CD14-positive monocyte (primary cell): Measurements from ENCODE around the gene SRRT. TPM values are rescaled to one million over a fixed set of nuclear protein-coding genes. Genes with fewer than 3 reads are reported as not detected.

Source experiments
- DNase-seq, 3 donors: peaks; one replicate each; pipeline ENCODE4 v3.0.0-alpha.2; 2011 to 2022
- H2AFZ ChIP-seq: 2 replicates; pipeline ENCODE4 v1.6.0; 2012; ENCODE audit warnings: mild to moderate bottlenecking, low read depth, low read length, inconsistent platforms; ENCODE audit not compliant: insufficient read depth, poor library complexity, severe bottlenecking
- H3K27ac ChIP-seq, 2 donors: 1 replicate in 1 of 2; 2 replicates in 1 of 2; pipeline ENCODE4 v1.5.1; 2012 to 2013; ENCODE audit warnings: low read length in 2 of 2, control low read depth in 1 of 2, inconsistent platforms in 1 of 2, low read depth in 1 of 2, mild to moderate bottlenecking in 1 of 2
- H3K27me3 ChIP-seq, 2 donors: one replicate each; pipeline versions ENCODE4 v1.6.0 to v1.6.1; 2011 to 2013; ENCODE audit warnings: low read length in 2 of 2; ENCODE audit not compliant: control insufficient read depth in 2 of 2, insufficient read depth in 2 of 2
- H3K36me3 ChIP-seq, 2 donors: replicated peaks in 1 of 2; 1 replicate in 1 of 2; 2 replicates in 1 of 2; pipeline versions ENCODE4 v1.5.1 to v1.6.1; 2012 to 2013; ENCODE audit warnings: low read length in 2 of 2, control low read depth in 1 of 2, inconsistent platforms in 1 of 2, mild to moderate bottlenecking in 1 of 2; ENCODE audit not compliant: insufficient read depth in 2 of 2, control insufficient read depth in 1 of 2
- H3K4me1 ChIP-seq, 2 donors: 1 replicate in 1 of 2; 2 replicates in 1 of 2; pipeline versions ENCODE4 v1.5.1 to v1.6.1; 2012 to 2013; ENCODE audit warnings: low read length in 2 of 2, control low read depth in 1 of 2, inconsistent platforms in 1 of 2, mild to moderate bottlenecking in 1 of 2, moderate library complexity in 1 of 2; ENCODE audit not compliant: insufficient read depth in 2 of 2, control insufficient read depth in 1 of 2
- H3K4me2 ChIP-seq: replicated peaks from 2 replicates; pipeline ENCODE3; 2012; ENCODE audit warnings: low read length, moderate library complexity, mild to moderate bottlenecking; ENCODE audit not compliant: poor library complexity, severe bottlenecking; ENCODE audit errors: extremely low read depth
- H3K4me3 ChIP-seq, 3 experiments: fragments of 200-600 bp in 1 of 3; sonication (generic) in 1 of 3; replicated peaks in 1 of 3; 1 replicate in 2 of 3; 2 replicates in 1 of 3; pipeline ENCODE4 v1.5.1; 2011 to 2013; ENCODE audit warnings: low read length in 3 of 3, mild to moderate bottlenecking in 3 of 3, control low read depth in 2 of 3, low read depth in 2 of 3, inconsistent platforms in 1 of 3, moderate library complexity in 1 of 3
- H3K79me2 ChIP-seq: 2 replicates; pipeline ENCODE4 v1.6.0; 2012; ENCODE audit warnings: mild to moderate bottlenecking, control low read depth, inconsistent platforms, low read length, moderate library complexity; ENCODE audit not compliant: insufficient read depth
- H3K9ac ChIP-seq: 2 replicates; pipeline ENCODE4 v1.6.0; 2017; ENCODE audit warnings: low read length, mild to moderate bottlenecking; ENCODE audit not compliant: insufficient read depth, poor library complexity, severe bottlenecking
- H3K9me3 ChIP-seq, 2 donors: replicated peaks in 1 of 2; 1 replicate in 1 of 2; 2 replicates in 1 of 2; pipeline versions ENCODE4 v1.5.1 to v1.6.1; 2012 to 2013; ENCODE audit warnings: low read length in 2 of 2, control low read depth in 1 of 2; ENCODE audit not compliant: control insufficient read depth in 1 of 2, insufficient read depth in 1 of 2
- H4K20me1 ChIP-seq: 2 replicates; pipeline ENCODE4 v1.6.0; 2012; ENCODE audit warnings: mild to moderate bottlenecking, low read length, control low read depth, moderate library complexity; ENCODE audit not compliant: insufficient read depth
- H3K27ac Mint-ChIP-seq, 7 donors: one replicate each; pipeline ENCODE4 v1.8.0; 2020; ENCODE audit warnings: mild to moderate bottlenecking in 7 of 7, mixed read lengths in 7 of 7, moderate library complexity in 6 of 7, inconsistent platforms in 2 of 7
- H3K27me3 Mint-ChIP-seq, 3 donors: one replicate each; pipeline ENCODE4 v1.8.0; 2021 to 2022; ENCODE audit warnings: low read depth in 3 of 3, mild to moderate bottlenecking in 3 of 3, mixed read lengths in 3 of 3, moderate library complexity in 3 of 3, inconsistent platforms in 1 of 3
- H3K36me3 Mint-ChIP-seq, 2 donors: one replicate each; pipeline ENCODE4 v1.8.0; 2020; ENCODE audit warnings: mixed read lengths in 2 of 2, inconsistent platforms in 1 of 2, mild to moderate bottlenecking in 1 of 2
- H3K4me1 Mint-ChIP-seq: one replicate; pipeline ENCODE4 v1.8.0; 2020; ENCODE audit warnings: mild to moderate bottlenecking, mixed read lengths
- H3K4me3 Mint-ChIP-seq, 2 donors: one replicate each; pipeline ENCODE4 v1.8.0; 2020; ENCODE audit warnings: mild to moderate bottlenecking in 2 of 2, mixed read lengths in 2 of 2, moderate library complexity in 1 of 2
- H3K9me3 Mint-ChIP-seq, 7 donors: one replicate each; pipeline ENCODE4 v1.8.0; 2020 to 2022; ENCODE audit warnings: mixed read lengths in 7 of 7, mild to moderate bottlenecking in 6 of 7, moderate library complexity in 6 of 7, inconsistent platforms in 2 of 7
- CTCF ChIP-seq: fragments of 200-600 bp; IDR thresholded peaks from one replicate; pipeline ENCODE4 v1.8.0; 2022; ENCODE audit warnings: antibody characterized with exemption, mild to moderate bottlenecking
- WGBS: methylation state at CpG from one replicate; pipeline ENCODE4 v1.1.5; 2013; ENCODE audit warnings: missing lambda C conversion rate; ENCODE audit not compliant: insufficient coverage; 5-methylcytosine and 5-hydroxymethylcytosine counted together
- intact Hi-C, 2 donors: fragments of 100-400 bp; cut with micrococcal nuclease; formaldehyde crosslinking; loops; one replicate each; pipeline versions ENCODE4 v1.15.0 to v1.15.1; 2023
- polyA plus RNA-seq, 3 donors: library from polyadenylated mRNA; depleted of rRNA in 1 of 3; unstranded in 2 of 3; stranded (reverse) in 1 of 3; fragments of 300-500 nt in 2 of 3; fragments of >200 nt in 1 of 3; fragmentation: Illumina TruSeq in 2 of 3; gene quantifications; 1 replicate in 2 of 3; 2 replicates in 1 of 3; pipeline ENCODE4 v1.2.3, GENCODE V29; 2012 to 2021

Gene SRRT
- polyA plus RNA-seq, 3 donors, result 26.9 to 116 (median 29.6) TPM

DNA sequence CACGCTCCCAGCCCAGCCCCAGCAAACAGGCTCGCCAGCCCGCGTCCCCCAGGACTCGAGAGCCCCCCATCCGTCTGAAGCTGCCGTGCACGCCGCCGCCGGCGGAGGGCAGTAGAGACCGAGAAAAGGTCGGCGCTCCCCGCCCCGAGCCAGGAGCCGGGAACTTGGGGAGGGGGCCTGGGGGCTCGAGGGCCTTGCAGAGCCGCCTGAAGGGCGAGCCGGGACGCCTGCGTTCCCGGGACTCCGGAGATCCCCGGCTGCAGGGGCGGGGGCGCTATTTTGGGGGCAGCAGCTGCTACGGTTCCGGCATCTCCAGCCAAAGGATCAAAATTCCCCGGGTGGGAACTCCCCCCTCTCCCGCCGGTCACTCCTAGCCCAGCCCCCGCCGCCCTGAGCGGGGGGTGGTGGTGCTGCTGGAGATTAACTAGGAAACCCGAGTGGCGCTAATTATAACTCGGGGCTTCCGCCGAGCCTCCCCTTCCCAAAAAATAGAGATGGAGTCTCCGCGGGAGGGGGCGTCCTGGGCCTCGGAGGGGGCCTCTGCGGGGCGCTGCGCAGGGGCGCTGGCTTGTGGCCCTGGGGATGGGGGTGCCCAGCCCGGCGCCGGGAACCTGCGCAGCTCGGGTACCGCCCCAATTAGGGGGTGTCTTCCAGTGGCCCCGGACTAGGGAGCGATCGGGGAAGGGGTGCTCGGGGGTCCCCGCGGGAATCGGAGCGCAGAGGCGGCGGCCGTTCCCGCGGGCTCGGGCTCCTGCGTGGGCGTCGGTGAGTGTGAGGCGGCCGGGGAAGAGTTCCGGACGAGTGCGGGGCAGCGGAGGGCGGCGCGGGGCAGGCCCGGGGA, 20.2 kb downstream of the SRRT start:
- Histone ChIP-seq H3K9ac (no peak overlapping the region), H2AFZ (peak overlapping the region; percentile 36)

GRCh38 chr7:100895701-100895955, 20.7 kb downstream of the SRRT start, which contains the start of gene ACHE:
Gene ACHE, minus strand, starts transcription at chr7:100895888. Its CDS starts 1,656 bp downstream, at chr7:100894232.
- peak within 1 kb of the TSS; percentile 72 for H3K4me2 ChIP-seq
- H3K4me1 ChIP-seq, result peaks cover 21 to 28% of the 10 kb centered on the region in 2 donors
- intact Hi-C loops, result no loop called here
- no peak for TF ChIP-seq CTCF
- H3K9me3 ChIP-seq, result peaks cover 0 to 13% of the 10 kb centered on the region in 2 donors
- H3K36me3 ChIP-seq, result no peaks in the 10 kb centered on the region
- no peaks in the 10 kb centered on the region for H4K20me1 ChIP-seq
- Mint-ChIP-seq H3K4me1 (peaks cover 18% of the 10 kb centered on the region), H3K36me3 (peaks cover 9 to 15% of the 10 kb centered on the region in 2 donors), H3K4me3 (peak within 1 kb of the TSS; percentile 71 to 94), H3K9me3 (peaks cover 0 to 21% (median 14%) of the 10 kb centered on the region in 7 donors), H3K27ac (peak within 1 kb of the TSS; percentile 66 to 87 (median 76)), H3K27me3 (peaks cover 64 to 90% (median 73%) of the 10 kb centered on the region in 3 donors)
- DNase-seq, result no peak
- peaks cover 27 to 80% of the 10 kb centered on the region in 2 donors for H3K27me3 ChIP-seq
- WGBS, result 3% methylated on average over 10 of the region's 32 CpGs
- no peaks in the 10 kb centered on the region for H3K79me2 ChIP-seq
- peak within 1 kb of the TSS; percentile 27 for H3K9ac ChIP-seq
- peak within 1 kb of the TSS; percentile 50 for H2AFZ ChIP-seq
- H3K27ac ChIP-seq, result no peak within 1 kb of the TSS
- peak within 1 kb of the TSS in 2 of 3 experiments; percentile 2 to 68 for H3K4me3 ChIP-seq

More for the DNA sequence above, 20.2 kb downstream of the SRRT start:
- Histone ChIP-seq H3K4me3 (peak overlapping the region in 1 of 3 experiments; percentile 49), H3K9me3 (peaks cover 0 to 13% of the 10 kb centered on the region in 2 donors), H3K27ac (no peak overlapping the region), H3K27me3 (peaks cover 28 to 81% of the 10 kb centered on the region in 2 donors), H3K4me2 (peak overlapping the region; percentile 55), H3K79me2 (no peaks in the 10 kb centered on the region), H3K36me3 (no peaks in the 10 kb centered on the region), H3K4me1 (peaks cover 27 to 33% of the 10 kb centered on the region in 2 donors), H4K20me1 (no peaks in the 10 kb centered on the region)
- TF ChIP-seq CTCF, result peak; percentile 95
- Mint-ChIP-seq H3K9me3 (peaks cover 0 to 21% (median 15%) of the 10 kb centered on the region in 7 donors), H3K4me3 (peak overlapping the region; percentile 16 to 63), H3K27me3 (peaks cover 68 to 93% (median 77%) of the 10 kb centered on the region in 3 donors), H3K27ac (peak overlapping the region in 1 of 7 donors; percentile 76), H3K36me3 (peaks cover 9 to 15% of the 10 kb centered on the region in 2 donors), H3K4me1 (peaks cover 24% of the 10 kb centered on the region)
- intact Hi-C loops, result no loop called here
- WGBS, result under 1% methylated on average over 68 of the region's 83 CpGs
- peak in 1 of 3 donors; percentile 62 for DNase-seq
